ENCODE measurements around the gene IGHMBP2.

Gene IGHMBP2

DNA sequence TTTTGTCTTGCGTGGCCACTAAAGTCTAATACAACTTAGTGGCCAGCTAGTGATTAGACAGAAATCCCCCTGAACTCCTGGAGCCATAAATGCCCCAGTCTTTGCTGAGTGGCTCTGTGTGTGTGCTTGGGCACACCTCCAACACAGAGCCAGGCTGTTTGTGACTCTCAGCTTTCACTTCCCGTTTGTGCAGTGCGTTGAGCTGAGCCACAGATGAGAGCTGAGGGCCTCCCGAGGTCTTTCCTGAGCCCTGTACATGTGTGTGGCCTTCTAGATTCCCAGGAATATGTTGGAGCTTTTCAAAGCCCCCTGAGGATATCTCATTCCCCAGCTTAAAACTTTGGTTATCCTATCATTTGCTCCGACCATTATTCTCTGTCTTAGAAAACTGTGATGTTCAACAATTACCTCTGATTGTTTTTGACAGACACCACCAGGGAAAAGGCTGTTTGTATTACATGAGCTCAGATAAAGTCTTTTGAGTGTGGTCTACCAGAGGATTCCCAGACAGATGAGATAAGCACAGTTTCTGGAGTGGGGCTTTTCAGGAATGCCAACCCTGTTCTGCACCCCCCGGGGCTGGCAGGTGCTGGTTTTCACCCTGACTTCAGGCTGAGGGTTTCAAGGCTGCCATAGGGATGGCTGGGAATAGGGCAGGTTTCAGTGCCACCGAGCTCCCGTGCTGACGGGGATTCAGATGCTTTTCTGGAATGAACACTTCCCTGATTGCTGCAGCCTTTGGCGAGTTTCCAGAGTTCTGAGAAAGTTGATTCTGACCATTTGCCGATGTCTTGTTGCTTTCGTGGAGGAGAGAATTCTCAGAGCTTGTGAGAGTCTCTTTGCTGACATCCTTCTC, 23.8 kb downstream of the IGHMBP2 start:
- DNase-seq (ENCODE audit: low read depth in 3 of 3) = no peak

DNA sequence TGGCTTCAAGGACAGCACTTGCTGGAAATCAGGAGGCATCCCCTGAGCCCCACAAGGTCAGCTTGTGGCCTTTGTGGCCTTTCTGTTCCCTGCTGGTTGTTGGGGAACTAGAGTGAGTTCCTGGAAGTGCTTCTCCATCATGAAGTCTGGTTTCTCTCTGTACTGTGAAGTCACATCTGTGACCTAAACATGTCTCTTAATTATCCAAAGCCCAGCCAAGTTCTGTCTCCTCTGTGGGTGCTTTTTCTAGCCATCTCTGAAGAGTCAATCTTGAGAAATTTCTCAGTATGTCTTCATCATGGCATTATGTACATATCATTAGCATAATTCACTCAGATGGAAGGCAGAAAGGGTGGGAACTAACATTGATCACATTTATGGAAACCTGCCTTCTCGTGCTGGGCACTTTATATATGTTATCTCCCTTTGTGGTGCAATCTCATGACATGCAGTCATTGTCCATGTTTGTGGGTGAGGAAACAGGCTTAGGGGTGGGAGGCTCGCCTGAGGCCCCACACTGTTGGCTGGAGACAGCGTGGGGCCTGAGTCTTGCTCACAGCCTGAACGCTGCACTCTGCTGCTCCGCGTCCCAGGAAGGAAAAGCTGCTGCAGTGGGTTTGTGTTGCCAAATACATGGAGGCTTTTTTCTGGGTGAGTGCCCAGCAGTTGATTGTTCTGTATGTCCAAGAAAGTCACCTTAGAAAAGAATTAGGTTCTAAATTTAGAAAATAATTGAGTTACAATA, 24.6 kb downstream of the IGHMBP2 start:
- DNase-seq (ENCODE audit: low read depth in 3 of 3) = no peak

- no peak for DNase-seq (ENCODE audit: low read depth in 3 of 3)
Observed at GRCh38 chr11:68929135-68929534, 25.4 kb downstream of the IGHMBP2 start.

GRCh38 chr11:68929706-68930570, 26.2 kb downstream of the IGHMBP2 start:
- no peak for DNase-seq (ENCODE audit: low read depth in 3 of 3)

GRCh38 chr11:68930991-68931855, 27.5 kb downstream of the IGHMBP2 start:
- DNase-seq (ENCODE audit: low read depth in 3 of 3) = no peak

GRCh38 chr11:68931911-68932310, 28.2 kb downstream of the IGHMBP2 start:
- DNase-seq (ENCODE audit: low read depth in 3 of 3) = no peak

- DNase-seq (ENCODE audit: low read depth in 3 of 3) = no peak
Observed at GRCh38 chr11:68932358-68932757, 28.7 kb downstream of the IGHMBP2 start.

- no peak for DNase-seq (ENCODE audit: low read depth in 3 of 3)
Observed at GRCh38 chr11:68932933-68933577, 29.4 kb downstream of the IGHMBP2 start.

GRCh38 chr11:68933605-68934320, 30.1 kb downstream of the IGHMBP2 start:
- no peak for DNase-seq (ENCODE audit: low read depth in 3 of 3)

DNA sequence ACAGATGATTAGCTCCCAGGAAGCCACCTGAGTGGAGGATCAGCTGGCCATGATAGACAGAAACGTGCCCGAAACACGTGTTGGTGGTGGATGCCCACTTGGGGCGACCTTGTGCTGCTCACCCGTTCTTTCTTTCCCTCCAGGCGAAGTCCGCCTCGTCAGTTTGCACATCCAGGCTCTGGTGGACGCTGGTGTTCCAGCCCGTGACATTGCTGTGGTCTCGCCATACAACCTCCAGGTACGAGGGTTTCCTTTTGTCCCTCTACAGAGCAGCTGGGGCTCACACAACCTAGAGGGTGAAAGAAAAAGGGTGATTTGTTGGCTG, 30.6 kb downstream of the IGHMBP2 start:
- DNase-seq (ENCODE audit: low read depth in 3 of 3) = no peak

DNA sequence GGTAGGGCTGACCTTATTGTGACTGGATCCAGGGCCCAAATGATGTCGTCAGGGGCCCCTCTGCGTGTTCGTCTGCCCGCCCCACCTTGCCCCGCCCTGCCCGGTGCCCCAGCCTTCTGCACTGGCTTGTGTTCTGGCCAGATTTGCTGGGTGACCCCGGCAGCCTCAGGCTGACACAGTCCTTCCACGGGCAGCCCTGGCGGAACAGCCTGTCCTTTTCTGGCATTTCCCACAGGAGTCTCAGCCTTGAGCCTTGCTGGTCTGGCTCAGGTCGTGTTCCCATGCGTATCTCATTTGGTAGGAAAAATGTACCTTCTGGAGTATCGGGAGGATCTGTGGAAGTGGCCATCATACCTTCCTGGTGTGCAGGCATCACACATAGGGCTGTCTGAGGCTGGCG, 31.0 kb downstream of the IGHMBP2 start:
- no peak for DNase-seq (ENCODE audit: low read depth in 3 of 3)

GRCh38 chr11:68935066-68935465, 31.4 kb downstream of the IGHMBP2 start:
- DNase-seq (ENCODE audit: low read depth in 3 of 3) = no peak

DNA sequence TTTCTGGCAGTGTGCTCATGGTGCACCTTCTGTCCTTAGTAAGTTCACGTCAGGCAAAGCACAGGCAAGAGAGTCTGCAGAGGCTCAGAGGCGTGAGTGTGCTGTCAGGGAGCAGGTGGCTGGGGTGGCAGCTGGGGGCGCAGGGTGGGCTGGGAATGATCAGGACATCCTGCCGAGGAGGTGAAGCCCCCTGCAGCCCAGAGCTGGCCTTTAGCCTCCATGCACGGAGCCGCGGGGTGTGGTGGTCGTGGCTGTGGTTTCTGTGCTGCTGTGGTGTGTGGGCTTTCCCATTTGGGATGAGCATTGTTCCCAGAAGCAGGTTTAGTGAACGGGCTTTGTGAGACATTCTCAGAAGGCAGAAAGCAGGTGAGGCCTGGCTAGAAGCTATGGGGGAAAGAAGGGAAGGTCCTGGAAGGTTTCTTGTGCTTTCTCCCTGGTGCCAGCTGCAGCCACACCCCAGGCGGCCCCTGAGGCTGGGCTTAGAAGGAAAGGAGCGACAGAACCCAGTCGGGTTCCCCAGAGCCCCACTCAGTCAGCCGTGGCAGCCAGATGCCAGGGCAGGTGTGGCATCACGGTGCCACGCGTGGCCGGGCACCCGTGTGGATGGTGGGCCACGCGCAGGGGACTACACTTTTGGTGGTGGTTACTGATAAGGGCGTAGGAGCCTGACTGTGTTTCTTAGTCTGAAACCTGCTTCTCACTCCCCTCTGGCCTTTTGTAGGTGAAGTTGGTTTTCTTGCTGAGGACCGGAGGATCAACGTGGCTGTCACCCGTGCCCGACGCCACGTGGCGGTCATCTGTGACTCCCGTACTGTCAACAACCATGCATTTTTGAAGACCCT, 32.0 kb downstream of the IGHMBP2 start:
- no peak for DNase-seq (ENCODE audit: low read depth in 3 of 3)

GRCh38 chr11:68936358-68936636, 32.6 kb downstream of the IGHMBP2 start:
- no peak for DNase-seq (ENCODE audit: low read depth in 3 of 3)

GRCh38 chr11:68936676-68937620, 33.3 kb downstream of the IGHMBP2 start:
- no peak for DNase-seq (ENCODE audit: low read depth in 3 of 3)

DNA sequence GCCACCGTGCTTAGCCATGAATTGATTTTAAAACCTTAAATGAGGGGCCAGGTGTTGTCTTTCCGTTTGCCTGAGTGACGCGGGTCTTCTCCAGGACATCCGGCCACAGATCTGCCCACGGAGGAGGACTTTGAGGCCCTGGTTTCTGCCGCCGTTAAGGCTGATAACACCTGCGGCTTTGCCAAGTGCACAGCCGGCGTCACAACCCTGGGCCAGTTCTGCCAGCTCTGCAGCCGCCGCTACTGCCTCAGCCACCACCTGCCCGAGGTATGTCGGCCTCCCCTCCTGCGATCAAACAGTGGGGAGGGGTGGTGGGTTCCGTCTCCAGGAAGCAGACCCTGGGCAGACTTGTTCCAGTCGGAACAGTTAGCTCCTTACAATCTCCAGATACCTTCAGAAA, 34.4 kb downstream of the IGHMBP2 start:
- DNase-seq (ENCODE audit: low read depth in 3 of 3) = no peak

- no peak for DNase-seq (ENCODE audit: low read depth in 3 of 3)
Observed at GRCh38 chr11:68938816-68939582, 35.3 kb downstream of the IGHMBP2 start.
